Activated naive CD4-positive, alpha-beta T cell treated with anti-CD3 and anti-CD28 coated beads, Interleukin-2, amount 10 ng/mL, durations not matched to agents 7 days and 5 days (primary cell): ENCODE results near the gene LRRN2.

Experiments
- CTCF ChIA-PET: fragments of 350-600 bp; sonication (Branson Sonifier 250); formaldehyde crosslinking; loops from one replicate; lab custom pipeline; 2021; ENCODE audit warnings: antibody characterized with exemption; lab: Charles Lee
- DNase-seq: peaks from one replicate; pipeline ENCODE4 v3.0.0-alpha.2; 2020
- H3K27ac Mint-ChIP-seq: one replicate; pipeline ENCODE4 v1.8.0; 2021; ENCODE audit warnings: mild to moderate bottlenecking, moderate library complexity, mixed read lengths
- H3K27me3 Mint-ChIP-seq: one replicate; pipeline ENCODE4 v1.8.0; 2021; ENCODE audit warnings: mild to moderate bottlenecking, mixed read lengths
- H3K36me3 Mint-ChIP-seq: one replicate; pipeline ENCODE4 v1.8.0; 2021; ENCODE audit warnings: mixed read lengths
- H3K4me1 Mint-ChIP-seq: one replicate; pipeline ENCODE4 v1.8.0; 2021; ENCODE audit warnings: mixed read lengths
- H3K4me3 Mint-ChIP-seq: one replicate; pipeline ENCODE4 v1.8.0; 2021; ENCODE audit warnings: mild to moderate bottlenecking, moderate library complexity, mixed read lengths
- H3K9me3 Mint-ChIP-seq: one replicate; pipeline ENCODE4 v1.8.0; 2021; ENCODE audit warnings: mixed read lengths

LRRN2 gene

GRCh38 chr1:204616641-204617040 is 68.9 kb downstream of the LRRN2 start:
- CTCF ChIA-PET, result no interaction called here
- H3K27ac Mint-ChIP-seq, result no peak overlapping the region

GRCh38 chr1:204615881-204616280 is 69.7 kb downstream of the LRRN2 start:
- H3K4me1 Mint-ChIP-seq, result no peaks in the 10 kb centered on the region
- no peak for DNase-seq
- CTCF ChIA-PET, result interaction anchor here (1.4 kb wide), 1 partner anchor 12 kb away, joined by 3 read pairs; no protein-coding TSS in a partner anchor
- no peaks in the 10 kb centered on the region for H3K36me3 Mint-ChIP-seq
- H3K9me3 Mint-ChIP-seq, result no peaks in the 10 kb centered on the region
- no peak overlapping the region for H3K27ac Mint-ChIP-seq
- H3K4me3 Mint-ChIP-seq, result no peak overlapping the region
- peaks cover 11% of the 10 kb centered on the region for H3K27me3 Mint-ChIP-seq

More at GRCh38 chr1:204616641-204617040, 68.9 kb downstream of the LRRN2 start:
- Mint-ChIP-seq H3K36me3 (no peaks in the 10 kb centered on the region), H3K27me3 (peaks cover 7% of the 10 kb centered on the region), H3K4me3 (no peak overlapping the region), H3K9me3 (no peaks in the 10 kb centered on the region), H3K4me1 (no peaks in the 10 kb centered on the region)
- no peak for DNase-seq

GRCh38 chr1:204613636-204614035 is 71.9 kb downstream of the LRRN2 start:
- Mint-ChIP-seq H3K9me3 (no peaks in the 10 kb centered on the region), H3K4me1 (no peaks in the 10 kb centered on the region), H3K36me3 (no peaks in the 10 kb centered on the region), H3K27me3 (peaks cover 11% of the 10 kb centered on the region), H3K4me3 (no peak overlapping the region), H3K27ac (no peak overlapping the region)
- CTCF ChIA-PET, result interaction anchor here (0.9 to 2.1 kb wide), 2 partner anchors 133 to 193 kb away, joined by 3 to 6 read pairs; no protein-coding TSS in a partner anchor
- no peak for DNase-seq

GRCh38 chr1:204612326-204612725 is 73.2 kb downstream of the LRRN2 start:
- CTCF ChIA-PET, result no interaction called here
- no peaks in the 10 kb centered on the region for H3K4me1 Mint-ChIP-seq
- no peak for DNase-seq
- peaks cover 19% of the 10 kb centered on the region for H3K27me3 Mint-ChIP-seq
- H3K36me3 Mint-ChIP-seq, result no peaks in the 10 kb centered on the region
- H3K27ac Mint-ChIP-seq, result no peak overlapping the region
- no peaks in the 10 kb centered on the region for H3K9me3 Mint-ChIP-seq
- no peak overlapping the region for H3K4me3 Mint-ChIP-seq

GRCh38 chr1:204611036-204611435 is 74.5 kb downstream of the LRRN2 start:
- no peak for DNase-seq
- no peaks in the 10 kb centered on the region for H3K4me1 Mint-ChIP-seq
- H3K4me3 Mint-ChIP-seq, result no peak overlapping the region
- CTCF ChIA-PET, result no interaction called here
- no peak overlapping the region for H3K27ac Mint-ChIP-seq
- H3K36me3 Mint-ChIP-seq, result no peaks in the 10 kb centered on the region
- peaks cover 19% of the 10 kb centered on the region for H3K27me3 Mint-ChIP-seq
- no peaks in the 10 kb centered on the region for H3K9me3 Mint-ChIP-seq

GRCh38 chr1:204607910-204608309 is 77.6 kb downstream of the LRRN2 start:
- Mint-ChIP-seq H3K27me3 (peaks cover 12% of the 10 kb centered on the region), H3K36me3 (no peaks in the 10 kb centered on the region), H3K9me3 (no peaks in the 10 kb centered on the region), H3K27ac (no peak overlapping the region), H3K4me1 (no peaks in the 10 kb centered on the region), H3K4me3 (no peak overlapping the region)
- no peak for DNase-seq
- CTCF ChIA-PET, result interaction anchor here (1.0 to 2.1 kb wide), 3 partner anchors 9 to 42 kb away, joined by 3 to 6 read pairs (median 3); no protein-coding TSS in a partner anchor

- CTCF ChIA-PET, result no interaction called here
- H3K4me1 Mint-ChIP-seq, result no peaks in the 10 kb centered on the region
- no peaks in the 10 kb centered on the region for H3K9me3 Mint-ChIP-seq
- no peak overlapping the region for H3K4me3 Mint-ChIP-seq
- H3K27me3 Mint-ChIP-seq, result peaks cover 8% of the 10 kb centered on the region
- no peak for DNase-seq
- no peak overlapping the region for H3K27ac Mint-ChIP-seq
- H3K36me3 Mint-ChIP-seq, result no peaks in the 10 kb centered on the region
Observed at GRCh38 chr1:204605791-204606190, 79.7 kb downstream of the LRRN2 start.

- H3K4me1 Mint-ChIP-seq, result no peaks in the 10 kb centered on the region
- DNase-seq, result no peak
- H3K9me3 Mint-ChIP-seq, result no peaks in the 10 kb centered on the region
- no peaks in the 10 kb centered on the region for H3K36me3 Mint-ChIP-seq
- no peak overlapping the region for H3K4me3 Mint-ChIP-seq
- H3K27me3 Mint-ChIP-seq, result peaks cover 7% of the 10 kb centered on the region
- CTCF ChIA-PET, result interaction anchor here (1.2 kb wide), 1 partner anchor 161 kb away, joined by 3 read pairs; no protein-coding TSS in a partner anchor
- no peak overlapping the region for H3K27ac Mint-ChIP-seq
Observed at GRCh38 chr1:204602871-204603542, 82.5 kb downstream of the LRRN2 start.

GRCh38 chr1:204602111-204602579 is 83.4 kb downstream of the LRRN2 start:
- DNase-seq, result no peak
- H3K9me3 Mint-ChIP-seq, result no peaks in the 10 kb centered on the region
- H3K36me3 Mint-ChIP-seq, result no peaks in the 10 kb centered on the region
- no peaks in the 10 kb centered on the region for H3K27me3 Mint-ChIP-seq
- no peak overlapping the region for H3K4me3 Mint-ChIP-seq
- H3K4me1 Mint-ChIP-seq, result no peaks in the 10 kb centered on the region
- CTCF ChIA-PET, result interaction anchor here (1.2 kb wide), 1 partner anchor 162 kb away, joined by 3 read pairs; no protein-coding TSS in a partner anchor
- H3K27ac Mint-ChIP-seq, result no peak overlapping the region

- H3K4me1 Mint-ChIP-seq, result no peaks in the 10 kb centered on the region
- no peak for DNase-seq
- H3K36me3 Mint-ChIP-seq, result peaks cover 2% of the 10 kb centered on the region
- no peak overlapping the region for H3K27ac Mint-ChIP-seq
- no peaks in the 10 kb centered on the region for H3K9me3 Mint-ChIP-seq
- H3K4me3 Mint-ChIP-seq, result no peak overlapping the region
- CTCF ChIA-PET, result no interaction called here
- no peaks in the 10 kb centered on the region for H3K27me3 Mint-ChIP-seq
Observed at GRCh38 chr1:204600968-204601367, 84.6 kb downstream of the LRRN2 start.

- Mint-ChIP-seq H3K4me3 (no peak overlapping the region), H3K27ac (no peak overlapping the region), H3K9me3 (no peaks in the 10 kb centered on the region), H3K36me3 (peaks cover 6% of the 10 kb centered on the region), H3K27me3 (no peaks in the 10 kb centered on the region), H3K4me1 (no peaks in the 10 kb centered on the region)
- no peak for DNase-seq
- CTCF ChIA-PET, result no interaction called here
Observed at GRCh38 chr1:204600203-204600602, 85.3 kb downstream of the LRRN2 start.

- Mint-ChIP-seq H3K9me3 (no peaks in the 10 kb centered on the region), H3K27me3 (no peaks in the 10 kb centered on the region), H3K36me3 (peaks cover 6% of the 10 kb centered on the region), H3K27ac (no peak overlapping the region), H3K4me3 (no peak overlapping the region), H3K4me1 (no peaks in the 10 kb centered on the region)
- no peak for DNase-seq
- CTCF ChIA-PET, result no interaction called here
Observed at GRCh38 chr1:204599596-204599995, 85.9 kb downstream of the LRRN2 start.

- H3K27me3 Mint-ChIP-seq, result no peaks in the 10 kb centered on the region
- peaks cover 6% of the 10 kb centered on the region for H3K36me3 Mint-ChIP-seq
- H3K27ac Mint-ChIP-seq, result no peak overlapping the region
- DNase-seq, result no peak
- no peaks in the 10 kb centered on the region for H3K9me3 Mint-ChIP-seq
- no peaks in the 10 kb centered on the region for H3K4me1 Mint-ChIP-seq
- no peak overlapping the region for H3K4me3 Mint-ChIP-seq
- CTCF ChIA-PET, result interaction anchor here (1.0 kb wide), 1 partner anchor 9 kb away, joined by 3 read pairs; no protein-coding TSS in a partner anchor
Observed at GRCh38 chr1:204599098-204599497, 86.4 kb downstream of the LRRN2 start.

GRCh38 chr1:204598319-204598969 is 87.1 kb downstream of the LRRN2 start:
- H3K27ac Mint-ChIP-seq, result no peak overlapping the region
- DNase-seq, result no peak
- no peaks in the 10 kb centered on the region for H3K4me1 Mint-ChIP-seq
- CTCF ChIA-PET, result interaction anchor here (1.0 kb wide), 1 partner anchor 10 kb away, joined by 3 read pairs; no protein-coding TSS in a partner anchor
- peaks cover 6% of the 10 kb centered on the region for H3K36me3 Mint-ChIP-seq
- H3K4me3 Mint-ChIP-seq, result no peak overlapping the region
- H3K9me3 Mint-ChIP-seq, result no peaks in the 10 kb centered on the region
- H3K27me3 Mint-ChIP-seq, result no peaks in the 10 kb centered on the region
